H1 (cell line): ENCODE results near the gene ARHGAP28. TPM values are rescaled to one million over a fixed set of nuclear protein-coding genes. Genes with fewer than 3 reads are reported as not detected.

Experiments
- CTCF ChIA-PET: fragments of 300-600 bp; sonication (Branson Sonifier 250); formaldehyde crosslinking; loops from one replicate; lab custom pipeline; 2021; ENCODE audit not compliant: partially characterized antibody; lab: Charles Lee
- POLR2A ChIA-PET: fragments of 300-600 bp; sonication (Branson Sonifier 250); formaldehyde crosslinking; loops from one replicate; lab custom pipeline; 2021; ENCODE audit warnings: inconsistent platforms; ENCODE audit not compliant: partially characterized antibody; lab: Charles Lee
- DNase-seq, 2 experiments: peaks; one replicate each; pipeline versions ENCODE4 v3.0.0 to v3.0.0-alpha.2; 2010 to 2022; ENCODE audit warnings: low spot score in 2 of 2, low read depth in 1 of 2, mixed read lengths in 1 of 2
- FAIRE-seq: peaks from 2 replicates; lab custom pipeline; 2011; peaks lifted over from hg19 to GRCh38; lab: Jason Lieb, UNC
- H2AFZ ChIP-seq: 2 replicates; pipeline ENCODE4 v1.8.1; 2012; ENCODE audit warnings: low read length, inconsistent platforms
- H2AK5ac ChIP-seq: 2 replicates; pipeline ENCODE4 v1.6.1; 2013; ENCODE audit warnings: low read depth, low read length
- H2BK120ac ChIP-seq: replicated peaks from 2 replicates; pipeline ENCODE3; 2013; ENCODE audit warnings: low read depth, low read length, inconsistent platforms
- H2BK12ac ChIP-seq: 2 replicates; pipeline ENCODE4 v1.6.1; 2013; ENCODE audit warnings: low read depth, low read length
- H2BK15ac ChIP-seq: 2 replicates; pipeline ENCODE4 v1.6.1; 2013; ENCODE audit warnings: low read length
- H2BK20ac ChIP-seq: 2 replicates; pipeline ENCODE4 v1.6.1; 2013; ENCODE audit warnings: low read length
- H2BK5ac ChIP-seq: 2 replicates; pipeline ENCODE4 v1.6.1; 2013; ENCODE audit warnings: low read depth, low read length
- H3K14ac ChIP-seq: 2 replicates; pipeline ENCODE4 v1.6.1; 2013; ENCODE audit warnings: inconsistent platforms; ENCODE audit not compliant: insufficient read length
- H3K18ac ChIP-seq: 2 replicates; pipeline ENCODE4 v1.6.1; 2013; ENCODE audit warnings: low read length; ENCODE audit errors: extremely low read depth
- H3K23ac ChIP-seq: 2 replicates; pipeline ENCODE4 v1.6.1; 2013; ENCODE audit warnings: inconsistent platforms; ENCODE audit not compliant: insufficient read length
- H3K23me2 ChIP-seq: 2 replicates; pipeline ENCODE4 v1.6.1; 2013; ENCODE audit warnings: low read depth, low read length
- H3K27ac ChIP-seq: 2 replicates; pipeline ENCODE4 v1.6.1; 2011; ENCODE audit warnings: low read depth, low read length, inconsistent platforms
- H3K27me3 ChIP-seq, 4 experiments: replicated peaks in 1 of 4; 1 replicate in 1 of 4; 2 replicates in 3 of 4; pipeline versions ENCODE4 v1.6.1 to v1.8.1; 2011 to 2013; ENCODE audit warnings: low read length in 3 of 4, mild to moderate bottlenecking in 3 of 4, inconsistent platforms in 2 of 4, mixed read lengths in 2 of 4, moderate library complexity in 1 of 4; ENCODE audit not compliant: control insufficient read depth in 3 of 4, insufficient read depth in 3 of 4; ENCODE audit errors: extremely low read depth in 1 of 4
- H3K36me3 ChIP-seq, 4 experiments: 2 replicates each; pipeline versions ENCODE4 v1.6.1 to v1.8.1; 2011 to 2013; ENCODE audit warnings: mild to moderate bottlenecking in 4 of 4, low read length in 3 of 4, moderate library complexity in 2 of 4, control low read depth in 1 of 4, inconsistent platforms in 1 of 4; ENCODE audit not compliant: insufficient read depth in 4 of 4, control insufficient read depth in 2 of 4
- H3K4ac ChIP-seq: replicated peaks from 2 replicates; pipeline ENCODE3; 2013; ENCODE audit warnings: low read length, low read depth, mixed read lengths, inconsistent platforms; ENCODE audit not compliant: insufficient read length
- H3K4me1 ChIP-seq, 4 experiments: replicated peaks in 1 of 4; 1 replicate in 1 of 4; 2 replicates in 3 of 4; pipeline versions ENCODE4 v1.6.1 to v1.8.1; 2011 to 2013; ENCODE audit warnings: low read length in 3 of 4, inconsistent platforms in 2 of 4, mixed read lengths in 1 of 4; ENCODE audit not compliant: insufficient read depth in 4 of 4, control insufficient read depth in 3 of 4
- H3K4me2 ChIP-seq, 2 experiments: 2 replicates each; pipeline versions ENCODE4 v1.6.1 to v1.8.1; 2011 to 2013; ENCODE audit warnings: low read depth in 2 of 2, low read length in 2 of 2, control low read depth in 1 of 2, inconsistent platforms in 1 of 2, mild to moderate bottlenecking in 1 of 2; ENCODE audit not compliant: insufficient read depth in 1 of 2
- H3K4me3 ChIP-seq, 4 experiments: fragments of 200-600, 300-600 bp in 1 of 4; sonication (generic), shearing (Covaris generic), sonication (Bioruptor Twin) in 1 of 4; 2 replicates each; pipeline versions ENCODE4 v1.5.1 to v1.8.1; 2011 to 2016; ENCODE audit warnings: low read length in 4 of 4, low read depth in 3 of 4, control low read depth in 2 of 4, inconsistent platforms in 2 of 4, mild to moderate bottlenecking in 2 of 4, mixed read lengths in 1 of 4, moderate library complexity in 1 of 4; ENCODE audit not compliant: insufficient read depth in 2 of 4; ENCODE audit errors: extremely low read depth in 1 of 4
- H3K56ac ChIP-seq: replicated peaks from 2 replicates; pipeline ENCODE3; 2013; ENCODE audit warnings: low read depth, mild to moderate bottlenecking, mixed read lengths, low read length, inconsistent platforms; ENCODE audit not compliant: insufficient read length
- H3K79me1 ChIP-seq: 2 replicates; pipeline ENCODE4 v1.6.1; 2013; ENCODE audit warnings: low read depth, low read length, control low read depth
- H3K79me2 ChIP-seq, 2 experiments: 2 replicates each; pipeline versions ENCODE4 v1.6.1 to v1.8.1; 2012 to 2013; ENCODE audit warnings: low read length in 2 of 2, mild to moderate bottlenecking in 2 of 2, inconsistent platforms in 1 of 2; ENCODE audit not compliant: insufficient read depth in 2 of 2, control insufficient read depth in 1 of 2
- H3K9ac ChIP-seq, 4 experiments: replicated peaks in 1 of 4; 1 replicate in 1 of 4; 2 replicates in 3 of 4; pipeline versions ENCODE4 v1.6.1 to v1.8.1; 2011 to 2013; ENCODE audit warnings: low read depth in 3 of 4, low read length in 3 of 4, control low read depth in 2 of 4, mild to moderate bottlenecking in 2 of 4, moderate library complexity in 2 of 4, inconsistent platforms in 1 of 4; ENCODE audit errors: extremely low read depth in 1 of 4
- H3K9me3 ChIP-seq, 2 experiments: 2 replicates each; pipeline versions ENCODE4 v1.6.1 to v1.8.1; 2012 to 2013; ENCODE audit warnings: mild to moderate bottlenecking in 2 of 2, moderate library complexity in 2 of 2, control low read depth in 1 of 2, inconsistent platforms in 1 of 2, low read depth in 1 of 2, low read length in 1 of 2, mixed read lengths in 1 of 2; ENCODE audit not compliant: insufficient read depth in 2 of 2
- H4K20me1 ChIP-seq, 2 experiments: replicated peaks in 1 of 2; 2 replicates each; pipeline versions ENCODE3 to v1.8.1; 2011 to 2013; ENCODE audit warnings: inconsistent platforms in 2 of 2, low read length in 2 of 2, mild to moderate bottlenecking in 1 of 2; ENCODE audit not compliant: insufficient read depth in 2 of 2, control insufficient read depth in 1 of 2
- H4K5ac ChIP-seq: 2 replicates; pipeline ENCODE4 v1.6.1; 2013; ENCODE audit warnings: low read length, low read depth, mixed read lengths, inconsistent platforms; ENCODE audit not compliant: insufficient read length
- H4K8ac ChIP-seq: 2 replicates; pipeline ENCODE4 v1.8.0; 2013; ENCODE audit warnings: mild to moderate bottlenecking, moderate library complexity, low read length, inconsistent platforms; ENCODE audit not compliant: insufficient read depth; ENCODE audit errors: extremely low read depth
- H4K91ac ChIP-seq: replicated peaks from 2 replicates; pipeline ENCODE3; 2013; ENCODE audit warnings: low read length, mixed read lengths, inconsistent platforms; ENCODE audit not compliant: insufficient read length
- ASH2L ChIP-seq: fragments of 200-600, 300-600 bp; sonication (generic); IDR thresholded peaks from one replicate; pipeline ENCODE4 v1.7.1; 2017; ENCODE audit warnings: low read length
- BCL11A ChIP-seq, 2 experiments: IDR thresholded peaks; one replicate each; pipeline ENCODE4 v1.6.1; 2011; ENCODE audit warnings: low read depth in 2 of 2, low read length in 2 of 2, mild to moderate bottlenecking in 2 of 2
- CBX5 ChIP-seq: fragments of 300-800, 300-1000 bp; sonication (generic); IDR thresholded peaks from 2 replicates; pipeline ENCODE4 v1.7.1; 2016; ENCODE audit warnings: antibody characterized with exemption, low read length, low read depth
- CEBPB ChIP-seq: IDR thresholded peaks from 2 replicates; pipeline ENCODE4 v1.6.1; 2012; ENCODE audit warnings: low read depth, low read length
- HDAC2 ChIP-seq, 2 experiments: fragments of 300-600 bp in 1 of 2; sonication (generic) in 1 of 2; IDR thresholded peaks; 2 replicates each; pipeline ENCODE4 v1.6.1; 2011 to 2012; ENCODE audit warnings: low read depth in 2 of 2, low read length in 2 of 2, mild to moderate bottlenecking in 2 of 2, moderate library complexity in 2 of 2, borderline replicate concordance in 1 of 2, inconsistent platforms in 1 of 2
- HDAC6 ChIP-seq: IDR thresholded peaks from one replicate; pipeline ENCODE4 v1.7.1; 2012; ENCODE audit warnings: low read depth, mild to moderate bottlenecking, inconsistent platforms, low read length, moderate library complexity
- POLR2AphosphoS5 ChIP-seq: IDR thresholded peaks from 2 replicates; pipeline ENCODE4 v1.6.1; 2011; ENCODE audit warnings: low read depth, low read length
- SIN3A ChIP-seq, 2 experiments: IDR thresholded peaks in 1 of 2; conservative IDR thresholded peaks in 1 of 2; 2 replicates each; pipeline ENCODE4 v1.6.1; 2011 to 2012; ENCODE audit warnings: low read length in 2 of 2, improper control_type of control experiment in 1 of 2, low read depth in 1 of 2, mild to moderate bottlenecking in 1 of 2
- SIX5 ChIP-seq: IDR thresholded peaks from 2 replicates; pipeline ENCODE4 v1.6.1; 2011; ENCODE audit warnings: mild to moderate bottlenecking, low read depth, low read length
- SP4 ChIP-seq: IDR thresholded peaks from 2 replicates; pipeline ENCODE4 v1.6.1; 2012; ENCODE audit warnings: low read length, inconsistent platforms
- TAF7 ChIP-seq: optimal IDR thresholded peaks from 2 replicates; pipeline ENCODE3; 2011; ENCODE audit warnings: low read depth, mild to moderate bottlenecking, inconsistent platforms, low read length, moderate library complexity, borderline replicate concordance
- TCF12 ChIP-seq: IDR thresholded peaks from 2 replicates; pipeline ENCODE4 v1.6.1; 2011; ENCODE audit warnings: low read depth, mild to moderate bottlenecking, low read length
- YY1 ChIP-seq: IDR thresholded peaks from 2 replicates; pipeline ENCODE4 v1.6.1; 2011; ENCODE audit warnings: low read depth, mild to moderate bottlenecking, low read length
- WGBS, 2 experiments: shearing (Covaris generic) in 1 of 2; methylation state at CpG; one replicate each; pipeline versions ENCODE4 v1.1.6 to v1.1.7; 2013 to 2015; ENCODE audit warnings: low lambda C conversion rate in 2 of 2, mixed read lengths in 2 of 2, inconsistent platforms in 1 of 2, low coverage in 1 of 2, missing lambda C conversion rate in 1 of 2; ENCODE audit not compliant: insufficient replicate concordance in 2 of 2, insufficient coverage in 1 of 2, insufficient read length in 1 of 2; ENCODE audit errors: extremely low coverage in 1 of 2, missing lambda C conversion rate in 1 of 2; 5-methylcytosine and 5-hydroxymethylcytosine counted together
- polyA plus RNA-seq, 7 experiments: library from polyadenylated mRNA; depleted of rRNA in 3 of 7; stranded (reverse) in 5 of 7; unstranded in 2 of 7; fragments of >200 nt in 5 of 7; fragments of 200-250 nt in 2 of 7; gene quantifications; 1 replicate in 5 of 7; 2 replicates in 1 of 7; 4 replicates in 1 of 7; pipeline versions ENCODE4 v1.2.1 to v1.2.3, GENCODE V29; 2011 to 2013; ENCODE audit warnings: missing spikeins in 2 of 7, mixed read lengths in 2 of 7
- total RNA-seq: library from RNA; stranded (reverse); fragmentation: NEBNext Ultra II Directional; extraction: Animal tissue kit (Norgen Biotek cat#: 25700); gene quantifications from 2 replicates; pipeline ENCODE4 v1.2.1, GENCODE V29; 2021

The ARHGAP28 gene
- total and polyA plus RNA-seq, 2 of the 8 experiments (the other 6 are each of a cell fraction or from before 2014, with no cell fraction given): 2.9 to 14.4 TPM

- H3K4ac ChIP-seq: no peak overlapping the region
- no peaks in the 10 kb centered on the region for H3K27me3 ChIP-seq
- no peaks in the 10 kb centered on the region for H3K4me1 ChIP-seq
- no peak overlapping the region for H3K4me3 ChIP-seq
- H3K23ac ChIP-seq: no peak overlapping the region
- no peak overlapping the region for H4K91ac ChIP-seq
- POLR2A ChIA-PET: interaction anchor here (1.0 kb wide), 1 partner anchor 1715 kb away, joined by 3 read pairs; no protein-coding TSS in a partner anchor
- H3K9me3 ChIP-seq: no peaks in the 10 kb centered on the region
- H2BK20ac ChIP-seq: no peak overlapping the region
- no peak overlapping the region for H3K18ac ChIP-seq
- H2BK120ac ChIP-seq: no peak overlapping the region
- no peaks in the 10 kb centered on the region for H3K79me1 ChIP-seq
- no peaks in the 10 kb centered on the region for H3K79me2 ChIP-seq
- no peak overlapping the region for H2BK15ac ChIP-seq
- H2BK5ac ChIP-seq: peak overlapping the region; percentile 21; the same call in 1 of the 2 replicates
- H4K8ac ChIP-seq: no peak overlapping the region
- FAIRE-seq: no peak
- no peak overlapping the region for H2AFZ ChIP-seq
- peaks cover 11 to 38% (median 19%) of the 10 kb centered on the region in 4 experiments for H3K36me3 ChIP-seq
- H3K27ac ChIP-seq: no peak overlapping the region
- CTCF ChIA-PET: interaction anchor here (0.7 to 1.3 kb wide), 3 partner anchors 17 to 32 kb away, joined by 3 to 4 read pairs (median 3); no protein-coding TSS in a partner anchor
- H3K14ac ChIP-seq: no peak overlapping the region
- H3K56ac ChIP-seq: no peak overlapping the region
- H3K9ac ChIP-seq: no peak overlapping the region
- H4K5ac ChIP-seq: no peak overlapping the region
- WGBS, 2 experiments: 78% methylated on average over 12 of the region's 17 CpGs; no CpG with 5 or more reads in 1 of the 2 experiments
- DNase-seq: no peak
- no peaks in the 10 kb centered on the region for H4K20me1 ChIP-seq
- no peak overlapping the region for H2AK5ac ChIP-seq
- no peak overlapping the region for H2BK12ac ChIP-seq
- H3K4me2 ChIP-seq: no peak overlapping the region
- 0 out of 2 replicates have a peak, but pooled peaks cover 1% of the 10 kb centered on the region for H3K23me2 ChIP-seq
- no peak for TF ChIP-seq SP4
- TF ChIP-seq YY1: no peak
- no peak for TF ChIP-seq ASH2L
- no peak for TF ChIP-seq HDAC6
- TF ChIP-seq CBX5: no peak
- no peak for TF ChIP-seq TAF7
- TF ChIP-seq CEBPB: no peak
- TF ChIP-seq BCL11A (IDR thresholded peaks at IDR 0.05; ENCODE audit: low read depth in 2 of 2, low read length in 2 of 2): no peak
- TF ChIP-seq TCF12: no peak
- no peak for TF ChIP-seq SIN3A (conservative IDR thresholded peaks at IDR 0.05 in 1 of 2, IDR thresholded peaks at IDR 0.05 in 1 of 2; ENCODE audit: low read depth in 1 of 2, low read length in 2 of 2)
- TF ChIP-seq POLR2AphosphoS5: no peak
- TF ChIP-seq HDAC2 (IDR thresholded peaks at IDR 0.05; ENCODE audit: borderline replicate concordance in 1 of 2, low read depth in 2 of 2, low read length in 2 of 2): no peak
- no peak for TF ChIP-seq SIX5
Measured at GRCh38 chr18:6951336-6952090, 222.0 kb downstream of the ARHGAP28 start.
